Measurements from ENCODE around the gene ZNF462.

ZNF462 gene, protein sequence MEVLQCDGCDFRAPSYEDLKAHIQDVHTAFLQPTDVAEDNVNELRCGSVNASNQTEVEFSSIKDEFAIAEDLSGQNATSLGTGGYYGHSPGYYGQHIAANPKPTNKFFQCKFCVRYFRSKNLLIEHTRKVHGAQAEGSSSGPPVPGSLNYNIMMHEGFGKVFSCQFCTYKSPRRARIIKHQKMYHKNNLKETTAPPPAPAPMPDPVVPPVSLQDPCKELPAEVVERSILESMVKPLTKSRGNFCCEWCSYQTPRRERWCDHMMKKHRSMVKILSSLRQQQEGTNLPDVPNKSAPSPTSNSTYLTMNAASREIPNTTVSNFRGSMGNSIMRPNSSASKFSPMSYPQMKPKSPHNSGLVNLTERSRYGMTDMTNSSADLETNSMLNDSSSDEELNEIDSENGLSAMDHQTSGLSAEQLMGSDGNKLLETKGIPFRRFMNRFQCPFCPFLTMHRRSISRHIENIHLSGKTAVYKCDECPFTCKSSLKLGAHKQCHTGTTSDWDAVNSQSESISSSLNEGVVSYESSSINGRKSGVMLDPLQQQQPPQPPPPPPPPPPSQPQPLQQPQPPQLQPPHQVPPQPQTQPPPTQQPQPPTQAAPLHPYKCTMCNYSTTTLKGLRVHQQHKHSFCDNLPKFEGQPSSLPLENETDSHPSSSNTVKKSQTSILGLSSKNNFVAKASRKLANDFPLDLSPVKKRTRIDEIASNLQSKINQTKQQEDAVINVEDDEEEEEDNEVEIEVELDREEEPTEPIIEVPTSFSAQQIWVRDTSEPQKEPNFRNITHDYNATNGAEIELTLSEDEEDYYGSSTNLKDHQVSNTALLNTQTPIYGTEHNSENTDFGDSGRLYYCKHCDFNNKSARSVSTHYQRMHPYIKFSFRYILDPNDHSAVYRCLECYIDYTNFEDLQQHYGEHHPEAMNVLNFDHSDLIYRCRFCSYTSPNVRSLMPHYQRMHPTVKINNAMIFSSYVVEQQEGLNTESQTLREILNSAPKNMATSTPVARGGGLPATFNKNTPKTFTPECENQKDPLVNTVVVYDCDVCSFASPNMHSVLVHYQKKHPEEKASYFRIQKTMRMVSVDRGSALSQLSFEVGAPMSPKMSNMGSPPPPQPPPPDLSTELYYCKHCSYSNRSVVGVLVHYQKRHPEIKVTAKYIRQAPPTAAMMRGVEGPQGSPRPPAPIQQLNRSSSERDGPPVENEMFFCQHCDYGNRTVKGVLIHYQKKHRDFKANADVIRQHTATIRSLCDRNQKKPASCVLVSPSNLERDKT (N-terminal part only)

DNA sequence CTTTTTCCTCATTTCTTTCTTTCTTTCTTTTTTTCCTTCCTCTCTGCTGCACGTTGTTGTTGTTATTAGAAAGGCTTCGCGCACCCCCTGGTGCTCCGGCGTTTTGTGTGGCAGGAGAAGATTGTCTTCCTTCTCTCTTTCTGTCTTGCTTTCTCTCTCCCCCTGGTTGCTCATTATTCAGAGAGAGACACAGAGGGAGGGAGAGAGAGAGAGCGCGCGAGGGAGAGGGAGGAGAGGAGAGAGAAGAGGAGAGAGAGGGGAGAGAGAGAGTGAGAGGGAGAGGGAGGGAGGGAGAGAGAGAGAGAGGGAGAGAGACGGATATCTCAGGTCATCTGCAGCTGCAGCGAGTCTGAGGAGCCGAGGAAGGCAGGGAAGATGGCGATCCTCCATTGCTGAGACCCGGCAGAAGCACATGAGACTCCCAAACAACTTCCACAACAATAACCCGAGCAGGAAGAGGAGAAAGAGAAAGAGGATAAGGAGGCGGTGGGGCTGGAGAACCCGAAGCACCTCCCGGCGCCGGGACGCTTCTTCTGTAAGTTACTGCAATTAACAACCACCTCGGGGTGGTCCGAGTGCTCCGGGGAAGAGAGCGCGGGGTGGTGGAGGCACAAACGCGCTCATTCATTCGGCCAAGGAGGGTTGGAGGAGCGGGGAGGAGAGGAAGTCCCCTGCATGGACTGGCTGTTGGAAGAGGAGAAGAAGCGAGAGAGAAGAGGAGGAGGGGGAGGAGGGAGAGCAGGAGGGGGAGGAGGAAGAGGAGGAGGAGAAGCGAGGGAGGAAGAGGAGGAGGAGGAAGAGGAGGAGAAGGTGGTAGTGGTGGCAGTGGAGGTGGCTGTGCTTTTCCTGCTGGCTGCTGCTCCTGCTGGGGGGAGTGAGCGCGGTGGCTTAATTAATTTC lies at the start of gene ZNF462:
Gene ZNF462 (plus strand): TSS at position 346 of the 900 bp plus-strand sequence. CDS start 60,218 bp downstream, outside the sequence.
- peak within 1 kb of the TSS; percentile 93 for H3K4me3 ChIP-seq (ENCODE audit: low read length)
- TF ChIP-seq, protein P1, sequence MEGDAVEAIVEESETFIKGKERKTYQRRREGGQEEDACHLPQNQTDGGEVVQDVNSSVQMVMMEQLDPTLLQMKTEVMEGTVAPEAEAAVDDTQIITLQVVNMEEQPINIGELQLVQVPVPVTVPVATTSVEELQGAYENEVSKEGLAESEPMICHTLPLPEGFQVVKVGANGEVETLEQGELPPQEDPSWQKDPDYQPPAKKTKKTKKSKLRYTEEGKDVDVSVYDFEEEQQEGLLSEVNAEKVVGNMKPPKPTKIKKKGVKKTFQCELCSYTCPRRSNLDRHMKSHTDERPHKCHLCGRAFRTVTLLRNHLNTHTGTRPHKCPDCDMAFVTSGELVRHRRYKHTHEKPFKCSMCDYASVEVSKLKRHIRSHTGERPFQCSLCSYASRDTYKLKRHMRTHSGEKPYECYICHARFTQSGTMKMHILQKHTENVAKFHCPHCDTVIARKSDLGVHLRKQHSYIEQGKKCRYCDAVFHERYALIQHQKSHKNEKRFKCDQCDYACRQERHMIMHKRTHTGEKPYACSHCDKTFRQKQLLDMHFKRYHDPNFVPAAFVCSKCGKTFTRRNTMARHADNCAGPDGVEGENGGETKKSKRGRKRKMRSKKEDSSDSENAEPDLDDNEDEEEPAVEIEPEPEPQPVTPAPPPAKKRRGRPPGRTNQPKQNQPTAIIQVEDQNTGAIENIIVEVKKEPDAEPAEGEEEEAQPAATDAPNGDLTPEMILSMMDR (conservative IDR thresholded peaks at IDR 0.05; ENCODE audit: low read length), result peak; percentile 53
- peak; percentile 75 for DNase-seq (ENCODE audit: low read depth)

DNA sequence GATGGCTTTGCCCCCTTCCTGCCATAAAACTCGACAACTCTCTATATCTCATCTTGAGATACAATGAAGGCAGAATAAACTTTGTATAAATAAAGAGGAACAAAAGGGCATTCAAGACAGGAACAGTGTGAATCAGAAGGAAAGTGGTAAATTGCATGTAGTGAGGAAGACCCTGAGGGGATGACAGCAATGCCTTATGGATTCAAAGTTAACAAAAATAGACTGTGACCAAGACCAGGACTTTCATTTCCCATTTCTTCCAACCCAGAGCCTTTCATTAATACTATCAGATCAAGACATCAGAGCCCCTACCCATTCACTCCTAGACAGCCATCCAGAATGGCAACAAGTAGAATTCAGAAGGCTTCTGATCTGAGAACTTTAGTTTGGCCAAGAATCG lies 46.4 kb upstream of the ZNF462 start:
- TF ChIP-seq, protein P1 (conservative IDR thresholded peaks at IDR 0.05; ENCODE audit: low read length), result no peak
- no peak overlapping the region for H3K4me3 ChIP-seq (ENCODE audit: low read length)
- DNase-seq (ENCODE audit: low read depth), result no peak

DNA sequence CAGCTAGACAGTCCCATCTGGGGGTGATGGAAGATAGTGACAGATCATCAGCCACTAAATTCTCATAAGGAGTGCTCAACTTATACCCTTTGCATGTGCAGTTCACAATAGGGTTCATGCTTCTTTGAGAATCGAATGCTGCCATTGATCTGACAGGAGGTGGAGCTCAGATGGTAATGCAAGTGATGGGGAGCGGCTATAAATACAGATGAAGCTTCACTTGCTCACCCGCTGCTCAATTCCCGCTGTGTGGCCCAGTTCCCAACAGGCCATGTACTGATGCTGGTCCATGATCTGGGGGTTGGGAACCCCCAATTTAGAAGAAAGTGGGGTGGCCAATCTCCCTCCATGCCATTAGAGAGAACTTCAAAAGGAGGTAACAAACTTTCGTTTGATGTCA lies 44.9 kb upstream of the ZNF462 start:
- no peak for DNase-seq (ENCODE audit: low read depth)
- TF ChIP-seq, protein P1 (conservative IDR thresholded peaks at IDR 0.05; ENCODE audit: low read length), result no peak
- no peak overlapping the region for H3K4me3 ChIP-seq (ENCODE audit: low read length)

DNA sequence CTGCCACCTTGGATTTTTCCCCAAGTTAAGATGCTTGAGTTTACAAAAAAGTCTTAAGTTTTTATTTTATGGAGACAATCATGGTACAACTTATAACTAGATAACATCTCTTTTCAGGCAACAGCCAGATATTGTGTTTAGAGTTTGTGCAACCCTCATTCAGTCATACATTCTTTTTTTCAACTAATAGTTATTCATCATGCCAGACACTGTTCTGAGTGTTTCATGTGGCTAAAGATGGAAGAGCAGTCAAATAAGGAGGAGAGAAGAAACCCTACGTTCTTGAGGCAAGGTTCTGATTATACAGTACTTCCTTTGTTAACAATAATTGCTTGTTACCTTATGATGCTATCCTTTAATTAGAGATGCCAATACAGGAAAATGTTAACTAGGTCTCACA lies 42.1 kb upstream of the ZNF462 start:
- peak; percentile 6 for DNase-seq (ENCODE audit: low read depth)
- TF ChIP-seq, protein P1 (conservative IDR thresholded peaks at IDR 0.05; ENCODE audit: low read length), result no peak

DNA sequence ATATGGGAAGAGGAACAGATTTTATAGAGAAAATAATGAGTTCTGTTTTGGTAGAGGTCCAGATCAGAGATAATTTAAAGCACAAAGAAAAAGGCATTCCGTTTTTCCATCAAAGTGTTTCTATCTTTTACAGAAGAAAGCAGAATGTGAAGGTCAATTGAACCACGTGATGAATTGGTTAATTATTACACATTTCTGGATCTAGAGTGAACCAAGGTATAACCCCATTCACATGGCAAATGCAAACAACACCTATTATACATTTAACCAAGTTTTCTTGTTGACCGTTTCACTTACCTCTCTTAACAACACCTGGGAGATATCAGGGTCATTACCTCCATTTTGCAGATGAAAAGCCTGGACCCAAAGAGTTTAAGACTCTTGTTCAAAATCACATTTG lies 34.9 kb upstream of the ZNF462 start:
- no peak overlapping the region for H3K4me3 ChIP-seq (ENCODE audit: low read length)
- no peak for DNase-seq (ENCODE audit: low read depth)
- TF ChIP-seq, protein P1 (conservative IDR thresholded peaks at IDR 0.05; ENCODE audit: low read length), result no peak

More for the DNA sequence above, 42.1 kb upstream of the ZNF462 start:
- no peak overlapping the region for H3K4me3 ChIP-seq (ENCODE audit: low read length)

DNA sequence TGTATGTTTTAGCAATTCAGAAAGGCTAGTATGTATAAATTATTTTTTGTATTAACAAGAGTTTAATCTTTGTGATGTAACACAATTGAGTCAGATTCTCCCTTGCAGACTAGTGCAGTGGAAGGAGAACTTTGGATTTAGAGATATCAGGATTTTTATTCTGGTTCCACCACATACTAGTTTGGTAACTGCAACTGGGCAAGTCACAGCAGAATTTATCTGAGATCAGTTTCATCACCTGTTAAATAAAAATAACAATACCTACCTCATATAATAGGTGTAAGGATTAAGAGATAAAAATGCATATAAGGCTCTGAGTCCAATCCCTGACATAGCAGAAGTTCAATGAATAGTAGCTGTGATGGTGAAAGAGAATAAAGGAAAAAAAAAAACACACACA lies 34.0 kb upstream of the ZNF462 start:
- TF ChIP-seq, protein P1 (conservative IDR thresholded peaks at IDR 0.05; ENCODE audit: low read length), result no peak
- no peak for DNase-seq (ENCODE audit: low read depth)
- H3K4me3 ChIP-seq (ENCODE audit: low read length), result no peak overlapping the region

Data from AG10803 (cell line).